ENCODE data around the gene C17orf113. TPM values are rescaled to one million over a fixed set of nuclear protein-coding genes. Genes with fewer than 3 reads are reported as not detected.

C17orf113 gene
- total and polyA plus RNA-seq, 2 donors (not counting 1 experiment from before 2014, with no cell fraction given) = 0.07 to 0.66 TPM

DNA sequence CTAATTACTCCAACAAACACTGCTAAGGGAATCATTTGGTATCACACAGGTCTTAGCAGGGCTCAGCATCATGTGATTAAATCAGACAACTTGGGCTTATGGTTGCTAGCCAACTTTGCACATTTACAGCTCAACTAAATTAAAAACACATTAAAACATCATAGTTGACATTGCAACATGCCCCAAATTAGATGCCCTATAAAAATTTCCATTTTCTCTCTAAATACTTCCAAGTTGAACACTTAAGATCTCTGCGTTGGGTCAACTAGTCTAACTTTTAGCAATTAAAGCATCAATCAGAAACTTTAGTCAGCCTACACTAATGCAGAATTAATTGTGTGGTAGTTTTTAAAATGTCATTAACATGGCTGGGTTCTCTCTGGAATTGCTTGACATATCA is 45.2 kb downstream of the C17orf113 start:
- Histone ChIP-seq H3K27ac (ENCODE audit: insufficient read depth, low read length) (no peak overlapping the region), H3K4me1 (ENCODE audit: control insufficient read depth, extremely low read depth, insufficient read depth, low read length) (peaks cover 12% of the 10 kb centered on the region), H3K4me2 (ENCODE audit: extremely low read depth, insufficient read depth, low read length) (no peak overlapping the region), H2AFZ (ENCODE audit: low read length) (no peak overlapping the region), H3K79me2 (ENCODE audit: control insufficient read depth, insufficient read depth, low read length) (peaks cover 88% of the 10 kb centered on the region), H3K9me3 (ENCODE audit: control insufficient read depth, insufficient read depth, low read depth, low read length) (no peaks in the 10 kb centered on the region), H3K9ac (ENCODE audit: insufficient read depth, low read length) (no peak overlapping the region), H4K20me1 (ENCODE audit: control insufficient read depth, extremely low read depth, insufficient read depth, low read length) (no peaks in the 10 kb centered on the region), H3K36me3 (ENCODE audit: control insufficient read depth, insufficient read depth, low read length) (peaks cover 4% of the 10 kb centered on the region), H3K27me3 (ENCODE audit: control insufficient read depth, insufficient read depth, low read length) (no peaks in the 10 kb centered on the region), H3K4me3 (replicated peaks in 1 of 4; ENCODE audit: control extremely low read depth in 1 of 4, insufficient read depth in 1 of 4, low read depth in 3 of 4, low read length in 4 of 4) (no peak overlapping the region)
- no peak for TF ChIP-seq EZH2 (IDR thresholded peaks at IDR 0.05; ENCODE audit: low read length, missing control alignments)
- TF ChIP-seq, protein P1, sequence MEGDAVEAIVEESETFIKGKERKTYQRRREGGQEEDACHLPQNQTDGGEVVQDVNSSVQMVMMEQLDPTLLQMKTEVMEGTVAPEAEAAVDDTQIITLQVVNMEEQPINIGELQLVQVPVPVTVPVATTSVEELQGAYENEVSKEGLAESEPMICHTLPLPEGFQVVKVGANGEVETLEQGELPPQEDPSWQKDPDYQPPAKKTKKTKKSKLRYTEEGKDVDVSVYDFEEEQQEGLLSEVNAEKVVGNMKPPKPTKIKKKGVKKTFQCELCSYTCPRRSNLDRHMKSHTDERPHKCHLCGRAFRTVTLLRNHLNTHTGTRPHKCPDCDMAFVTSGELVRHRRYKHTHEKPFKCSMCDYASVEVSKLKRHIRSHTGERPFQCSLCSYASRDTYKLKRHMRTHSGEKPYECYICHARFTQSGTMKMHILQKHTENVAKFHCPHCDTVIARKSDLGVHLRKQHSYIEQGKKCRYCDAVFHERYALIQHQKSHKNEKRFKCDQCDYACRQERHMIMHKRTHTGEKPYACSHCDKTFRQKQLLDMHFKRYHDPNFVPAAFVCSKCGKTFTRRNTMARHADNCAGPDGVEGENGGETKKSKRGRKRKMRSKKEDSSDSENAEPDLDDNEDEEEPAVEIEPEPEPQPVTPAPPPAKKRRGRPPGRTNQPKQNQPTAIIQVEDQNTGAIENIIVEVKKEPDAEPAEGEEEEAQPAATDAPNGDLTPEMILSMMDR (conservative IDR thresholded peaks at IDR 0.05 in 1 of 2, IDR thresholded peaks at IDR 0.05 in 1 of 2; ENCODE audit: low read depth in 1 of 2, low read length in 2 of 2) = no peak
- DNase-seq (ENCODE audit: low read depth in 2 of 2) = no peak

- H3K9ac ChIP-seq (ENCODE audit: insufficient read depth, low read length) = no peak overlapping the region
- no peak overlapping the region for H3K27ac ChIP-seq (ENCODE audit: insufficient read depth, low read length)
- H3K36me3 ChIP-seq (ENCODE audit: control insufficient read depth, insufficient read depth, low read length) = peaks cover 5% of the 10 kb centered on the region
- TF ChIP-seq, protein P1 (conservative IDR thresholded peaks at IDR 0.05 in 1 of 2, IDR thresholded peaks at IDR 0.05 in 1 of 2; ENCODE audit: low read depth in 1 of 2, low read length in 2 of 2) = no peak
- TF ChIP-seq EZH2 (IDR thresholded peaks at IDR 0.05; ENCODE audit: low read length, missing control alignments) = no peak
- H2AFZ ChIP-seq (ENCODE audit: low read length) = no peak overlapping the region
- H3K4me3 ChIP-seq (replicated peaks in 1 of 4; ENCODE audit: control extremely low read depth in 1 of 4, insufficient read depth in 1 of 4, low read depth in 3 of 4, low read length in 4 of 4) = no peak overlapping the region
- no peaks in the 10 kb centered on the region for H4K20me1 ChIP-seq (ENCODE audit: control insufficient read depth, extremely low read depth, insufficient read depth, low read length)
- peaks cover 69% of the 10 kb centered on the region for H3K79me2 ChIP-seq (ENCODE audit: control insufficient read depth, insufficient read depth, low read length)
- peak in 1 of 2 donors; percentile 78 for DNase-seq (ENCODE audit: low read depth in 2 of 2)
- peak overlapping the region; percentile 30 for H3K4me2 ChIP-seq (ENCODE audit: extremely low read depth, insufficient read depth, low read length)
- no peaks in the 10 kb centered on the region for H3K27me3 ChIP-seq (ENCODE audit: control insufficient read depth, insufficient read depth, low read length)
- H3K4me1 ChIP-seq (ENCODE audit: control insufficient read depth, extremely low read depth, insufficient read depth, low read length) = peaks cover 12% of the 10 kb centered on the region
- no peaks in the 10 kb centered on the region for H3K9me3 ChIP-seq (ENCODE audit: control insufficient read depth, insufficient read depth, low read depth, low read length)
Measured at GRCh38 chr17:42002792-42003301, 47.6 kb downstream of the C17orf113 start.

DNA sequence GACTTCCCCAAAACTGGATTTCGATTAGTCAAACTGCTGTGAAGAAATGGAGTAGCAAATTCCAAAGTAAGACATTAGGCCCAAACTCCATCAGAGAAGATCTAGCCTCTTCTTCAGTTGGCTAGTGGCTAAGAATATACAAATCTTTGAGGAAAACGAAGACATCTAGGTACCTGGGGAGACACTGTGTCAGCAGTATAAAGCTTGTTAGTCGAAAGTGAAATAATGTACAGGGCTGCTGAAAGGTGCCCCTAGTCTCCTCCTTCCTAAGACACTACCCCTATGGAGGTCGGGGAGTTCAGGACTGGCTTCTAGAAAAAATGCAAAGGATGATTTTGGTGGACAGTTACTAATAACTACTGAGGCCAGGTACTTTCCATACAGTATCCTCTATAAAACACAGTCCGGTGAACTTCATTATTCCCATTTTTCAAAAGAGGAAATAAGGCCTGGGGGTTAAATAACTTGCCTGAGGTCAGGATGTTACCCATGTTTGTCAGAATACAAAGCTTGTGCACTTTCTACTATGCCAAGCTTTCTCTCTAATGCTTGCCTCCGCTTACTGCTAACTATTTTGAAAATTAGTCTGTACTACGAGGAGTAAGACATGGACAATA is 48.1 kb downstream of the C17orf113 start:
- H4K20me1 ChIP-seq (ENCODE audit: control insufficient read depth, extremely low read depth, insufficient read depth, low read length) = no peaks in the 10 kb centered on the region
- no peaks in the 10 kb centered on the region for H3K27me3 ChIP-seq (ENCODE audit: control insufficient read depth, insufficient read depth, low read length)
- no peak overlapping the region for H3K9ac ChIP-seq (ENCODE audit: insufficient read depth, low read length)
- H3K79me2 ChIP-seq (ENCODE audit: control insufficient read depth, insufficient read depth, low read length) = peaks cover 64% of the 10 kb centered on the region
- TF ChIP-seq EZH2 (IDR thresholded peaks at IDR 0.05; ENCODE audit: low read length, missing control alignments) = no peak
- TF ChIP-seq, protein P1 (conservative IDR thresholded peaks at IDR 0.05 in 1 of 2, IDR thresholded peaks at IDR 0.05 in 1 of 2; ENCODE audit: low read depth in 1 of 2, low read length in 2 of 2) = no peak
- no peak overlapping the region for H2AFZ ChIP-seq (ENCODE audit: low read length)
- H3K36me3 ChIP-seq (ENCODE audit: control insufficient read depth, insufficient read depth, low read length) = peaks cover 10% of the 10 kb centered on the region
- H3K4me2 ChIP-seq (ENCODE audit: extremely low read depth, insufficient read depth, low read length) = no peak overlapping the region
- H3K4me1 ChIP-seq (ENCODE audit: control insufficient read depth, extremely low read depth, insufficient read depth, low read length) = peaks cover 12% of the 10 kb centered on the region
- H3K9me3 ChIP-seq (ENCODE audit: control insufficient read depth, insufficient read depth, low read depth, low read length) = no peaks in the 10 kb centered on the region
- no peak for DNase-seq (ENCODE audit: low read depth in 2 of 2)
- H3K27ac ChIP-seq (ENCODE audit: insufficient read depth, low read length) = no peak overlapping the region
- no peak overlapping the region for H3K4me3 ChIP-seq (replicated peaks in 1 of 4; ENCODE audit: control extremely low read depth in 1 of 4, insufficient read depth in 1 of 4, low read depth in 3 of 4, low read length in 4 of 4)
